Fibroblast of skin of right quadriceps (primary cell): ENCODE results near the gene PRKAG2.

ENCODE experiments used
- DNase-seq: peaks from one replicate; pipeline ENCODE4 v3.0.0-alpha.2; 2013

Gene PRKAG2

DNA sequence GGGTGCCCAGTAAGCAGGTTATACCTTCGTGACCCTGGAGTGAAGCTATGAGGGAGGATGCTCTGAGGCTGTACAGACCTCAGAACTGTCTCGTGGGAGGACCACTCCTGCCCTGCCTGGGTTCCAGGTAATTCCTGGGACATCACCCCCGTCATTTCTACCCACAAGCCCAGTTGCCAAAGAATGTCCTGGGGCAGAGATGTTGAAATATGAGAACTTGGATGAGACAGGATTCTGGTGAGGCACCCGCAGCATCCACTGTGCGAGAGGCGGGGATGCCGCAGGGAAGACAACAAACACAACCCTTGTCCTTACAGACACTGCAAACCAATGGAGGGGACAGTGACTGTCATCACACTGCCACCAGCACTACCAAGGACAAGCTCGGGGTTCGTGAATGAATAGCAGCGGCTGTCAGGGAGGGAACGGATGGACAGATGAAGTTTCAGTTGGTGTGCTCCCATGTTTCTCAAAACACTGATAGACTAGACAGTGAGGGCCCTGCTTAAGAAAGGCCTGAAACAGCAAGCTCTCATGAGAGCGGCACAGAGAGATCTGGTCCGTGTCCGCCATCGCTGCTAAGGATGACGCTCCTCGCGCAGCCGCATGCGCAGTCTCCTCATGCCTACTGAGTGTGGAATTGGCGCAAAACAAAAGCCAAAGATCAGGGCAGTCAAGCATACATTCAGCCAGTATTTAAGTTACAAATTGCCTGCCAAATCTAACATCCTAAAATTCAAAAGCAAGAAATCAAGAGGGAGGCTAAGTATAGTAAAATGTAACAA is 275.2 kb downstream of the PRKAG2 start:
- no peak for DNase-seq

DNA sequence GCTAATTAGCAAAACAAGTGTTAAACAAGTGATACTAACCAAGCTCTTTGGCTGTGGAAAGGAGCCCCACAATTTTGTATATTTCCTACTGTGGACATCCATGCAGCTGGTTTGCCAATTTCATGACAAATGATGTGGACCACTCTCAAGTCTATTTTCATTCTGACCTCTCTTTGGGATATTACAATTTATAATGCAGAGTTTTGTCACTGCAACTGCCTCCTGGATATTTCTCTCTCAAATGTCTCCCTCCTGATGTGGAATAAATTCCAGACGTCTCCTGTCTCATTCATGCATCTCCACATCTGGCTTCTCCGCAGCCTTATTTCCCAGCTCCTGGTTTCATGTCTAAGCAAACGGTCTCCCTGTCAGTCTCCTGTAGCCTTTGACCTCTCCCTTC is 276.6 kb downstream of the PRKAG2 start:
- DNase-seq, result no peak

DNA sequence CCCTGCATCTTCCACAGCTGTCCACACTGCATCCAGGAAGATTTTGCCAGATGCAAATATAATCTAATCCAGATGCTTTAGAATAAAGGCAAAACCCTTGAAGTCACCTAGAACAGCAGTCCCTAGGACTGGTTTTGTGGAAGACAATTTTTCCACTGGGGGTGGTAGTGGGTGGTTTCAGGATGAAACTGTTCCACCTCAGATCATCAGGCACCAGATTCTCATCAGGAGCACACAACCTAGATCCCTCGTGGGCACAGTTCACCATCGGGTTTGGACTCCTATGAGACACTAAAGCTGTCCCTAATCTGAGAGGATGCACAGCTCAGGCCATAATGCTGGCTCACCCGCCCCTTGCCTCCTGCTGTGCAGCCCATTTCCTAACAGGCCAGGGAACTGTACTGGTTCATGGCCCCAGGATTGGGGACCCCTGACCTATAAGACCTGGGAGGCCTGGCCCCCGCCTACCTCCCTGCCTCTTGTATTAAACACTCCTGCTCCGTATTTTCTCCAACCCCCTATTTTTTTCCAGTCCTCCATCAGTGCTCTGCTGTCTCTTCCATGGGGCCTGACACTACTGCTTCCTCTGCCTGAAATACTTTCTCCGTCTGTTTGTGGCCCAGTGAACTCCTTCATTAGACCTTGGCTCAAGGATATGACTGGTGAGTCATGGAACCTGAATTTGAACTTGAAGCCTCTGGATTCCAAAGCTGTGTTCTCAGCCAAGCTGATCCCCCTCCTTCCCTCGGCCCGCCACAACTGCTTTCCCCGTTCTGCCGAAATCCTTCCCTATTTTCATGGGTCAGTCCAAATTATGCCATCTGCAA is 277.3 kb downstream of the PRKAG2 start:
- peak; percentile 95 for DNase-seq

DNA sequence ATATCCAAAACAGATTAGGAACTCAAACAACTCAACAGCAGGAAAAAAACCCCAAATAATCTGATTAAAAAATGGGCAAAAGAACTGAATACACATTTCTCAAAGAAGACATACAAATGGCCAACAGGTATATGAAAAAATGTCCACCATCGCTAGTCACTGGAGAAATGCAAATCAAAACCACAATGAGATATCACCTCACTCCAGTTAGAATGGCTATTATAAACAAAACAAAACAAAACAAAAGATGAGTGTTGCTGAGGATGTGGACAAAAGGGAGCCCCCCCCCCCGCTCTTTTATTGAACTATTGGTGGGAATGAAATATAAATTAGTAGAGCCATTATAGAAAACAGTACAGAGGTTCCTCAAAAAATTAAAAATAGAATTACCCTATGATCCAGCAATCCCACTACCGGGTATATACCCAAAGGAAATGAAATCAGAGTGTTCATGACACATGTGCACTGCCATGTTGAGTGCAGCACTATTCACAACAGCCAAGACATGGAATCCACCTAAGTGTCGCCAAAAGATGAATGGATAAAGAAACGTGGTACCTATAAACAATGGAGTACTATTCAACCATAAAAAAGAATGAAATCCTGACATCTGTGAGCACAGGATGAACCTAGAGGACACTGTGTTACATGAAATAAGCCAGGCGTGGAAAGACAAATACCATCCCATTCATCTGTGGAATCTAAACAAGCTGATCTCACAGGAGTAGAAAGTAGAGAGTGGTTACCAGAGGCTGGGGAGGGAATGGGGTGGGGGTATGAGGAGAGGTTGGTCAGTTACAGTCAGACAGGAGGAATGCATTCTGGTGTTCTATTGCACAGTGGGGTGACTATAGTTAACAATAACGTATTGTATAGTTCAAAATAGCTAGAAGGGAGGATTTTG is 279.1 kb downstream of the PRKAG2 start:
- peak; percentile 91 for DNase-seq

DNA sequence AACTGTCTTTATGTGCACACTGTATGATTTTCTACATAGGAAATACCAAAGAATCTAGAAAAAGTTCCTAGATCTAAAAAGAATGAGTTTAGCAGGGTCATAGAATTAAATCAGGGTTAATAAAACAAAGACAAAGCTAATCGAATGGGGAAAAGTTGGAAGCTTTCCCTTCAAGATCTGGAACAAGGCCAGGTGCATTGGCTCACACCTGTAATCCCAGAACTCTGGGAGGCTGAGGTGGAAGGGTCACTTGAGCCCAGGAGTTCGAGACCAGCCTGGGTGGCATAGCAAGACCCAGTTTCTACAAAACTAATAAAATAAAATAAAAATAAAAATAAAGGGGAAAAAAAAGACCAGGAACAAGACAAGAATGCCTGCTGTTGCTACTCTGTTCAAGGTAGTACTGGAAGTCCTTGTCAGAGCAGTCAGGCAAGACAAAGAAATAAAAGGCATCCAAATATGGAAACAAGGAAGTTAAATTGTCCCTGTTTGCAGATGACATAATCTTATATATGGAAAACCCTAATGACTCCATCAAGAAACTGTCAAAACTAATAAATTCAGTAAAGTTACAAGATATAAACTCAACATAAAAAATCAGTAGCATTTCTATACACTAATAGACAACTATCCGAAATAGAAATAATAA is 281.1 kb downstream of the PRKAG2 start:
- DNase-seq, result no peak

DNA sequence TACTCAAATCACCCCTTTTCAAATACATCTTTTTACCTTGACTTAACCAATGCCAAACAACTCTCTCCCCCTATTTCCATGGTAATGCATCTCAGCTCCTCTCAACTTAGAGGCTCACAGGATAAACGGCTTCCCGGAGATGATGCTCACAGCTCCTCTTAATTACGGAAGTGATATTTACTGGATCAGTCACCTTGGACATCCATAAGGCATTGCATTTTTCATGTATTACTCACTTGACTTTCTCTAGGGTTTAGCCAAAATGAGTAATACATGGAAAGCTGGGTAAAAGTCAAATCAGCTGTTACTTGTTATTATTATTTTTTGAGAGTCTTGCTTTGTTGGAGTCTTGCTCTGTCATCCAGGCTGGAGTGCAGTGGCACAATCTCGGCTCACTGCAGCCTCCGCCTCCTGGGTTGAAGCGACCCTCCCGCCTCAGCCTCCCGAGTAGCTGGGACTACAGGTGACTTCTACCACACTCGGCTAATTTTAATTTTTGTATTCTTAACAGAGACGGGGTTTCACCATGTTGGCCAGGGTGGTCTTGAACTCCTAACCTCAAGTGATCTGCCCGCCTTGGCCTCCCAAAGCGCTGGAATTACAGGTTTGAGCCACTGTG is 283.9 kb downstream of the PRKAG2 start:
- DNase-seq, result peak; percentile 99

DNA sequence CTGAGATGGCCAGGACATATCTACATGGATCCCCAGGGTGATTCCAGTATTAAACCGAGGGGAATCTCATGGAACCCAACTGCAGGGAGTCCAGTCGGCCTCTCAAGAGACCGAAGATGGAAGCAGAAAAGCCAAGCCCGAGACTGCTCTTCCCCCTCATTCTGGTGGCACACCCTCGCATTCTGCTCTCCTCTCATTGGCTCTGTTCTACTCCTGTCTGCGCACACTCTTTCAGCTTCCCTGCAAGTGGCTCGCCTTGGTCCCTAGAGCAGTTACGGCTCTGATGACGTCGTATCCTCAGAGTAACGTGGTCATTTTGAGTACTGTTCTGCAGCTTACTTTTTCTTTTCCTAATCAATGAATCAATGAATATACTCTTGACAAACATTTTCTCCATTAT is 284.6 kb downstream of the PRKAG2 start:
- DNase-seq, result no peak

DNA sequence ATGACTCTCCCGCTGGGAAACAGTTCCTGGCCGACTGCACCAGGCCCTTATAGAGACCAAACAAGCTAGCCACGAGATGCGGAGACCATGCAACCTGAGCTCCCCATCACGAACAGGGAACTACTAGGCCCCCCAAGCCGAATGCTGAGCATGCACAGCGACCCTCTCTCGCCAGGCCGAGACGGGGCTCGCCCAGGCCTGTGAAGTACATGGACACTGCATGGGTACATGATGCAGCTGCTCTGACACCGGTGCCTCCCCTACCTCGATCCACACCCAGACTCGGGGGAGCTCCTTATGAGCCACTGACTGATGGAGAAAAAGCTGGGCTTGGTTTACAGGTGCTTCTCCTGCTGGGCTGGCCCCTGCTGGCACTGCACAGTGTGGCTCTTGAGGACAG is 285.0 kb downstream of the PRKAG2 start:
- DNase-seq, result no peak

DNA sequence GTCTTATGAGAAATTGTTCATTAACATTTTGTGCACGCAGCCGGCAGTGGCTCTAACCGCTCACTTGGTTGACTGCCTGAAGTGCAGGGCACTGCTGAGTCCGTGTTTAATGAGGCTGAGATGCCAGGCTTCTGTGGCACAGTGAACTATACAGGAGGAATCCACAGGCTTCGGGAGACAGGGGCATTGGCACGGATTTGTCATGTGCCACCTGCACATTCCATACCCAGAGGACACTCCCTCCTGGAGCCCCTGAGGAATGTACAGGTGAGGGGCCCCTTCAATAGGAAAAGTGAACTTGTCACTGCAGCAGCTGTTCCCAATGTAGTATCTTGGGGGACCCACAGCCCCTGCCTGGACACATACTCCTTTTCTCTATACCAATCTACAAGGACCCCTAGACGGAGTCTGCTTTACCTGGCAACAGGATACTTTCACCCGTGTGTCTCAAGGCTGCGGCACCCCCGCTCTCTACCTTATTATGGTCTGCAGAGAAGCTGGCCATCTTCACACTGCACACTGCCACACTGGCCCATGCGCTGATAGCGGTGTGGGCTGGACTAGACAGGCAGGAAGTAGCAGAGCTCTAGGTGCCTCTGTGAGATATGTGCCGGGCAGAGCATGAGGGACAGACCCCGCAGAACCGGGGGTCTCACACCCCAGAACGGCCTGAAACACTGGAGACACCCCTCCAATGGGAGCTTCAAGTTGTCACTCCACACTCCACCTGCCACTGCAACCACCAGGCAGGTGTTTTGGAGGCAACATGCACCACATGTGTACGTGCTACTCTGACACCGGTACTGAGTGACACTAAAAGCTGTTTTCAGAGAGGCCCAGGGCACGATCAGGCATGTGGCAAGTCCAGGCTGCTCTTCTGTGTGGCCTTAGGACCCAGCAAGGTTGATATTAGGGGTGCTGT is 285.8 kb downstream of the PRKAG2 start:
- DNase-seq, result no peak

DNA sequence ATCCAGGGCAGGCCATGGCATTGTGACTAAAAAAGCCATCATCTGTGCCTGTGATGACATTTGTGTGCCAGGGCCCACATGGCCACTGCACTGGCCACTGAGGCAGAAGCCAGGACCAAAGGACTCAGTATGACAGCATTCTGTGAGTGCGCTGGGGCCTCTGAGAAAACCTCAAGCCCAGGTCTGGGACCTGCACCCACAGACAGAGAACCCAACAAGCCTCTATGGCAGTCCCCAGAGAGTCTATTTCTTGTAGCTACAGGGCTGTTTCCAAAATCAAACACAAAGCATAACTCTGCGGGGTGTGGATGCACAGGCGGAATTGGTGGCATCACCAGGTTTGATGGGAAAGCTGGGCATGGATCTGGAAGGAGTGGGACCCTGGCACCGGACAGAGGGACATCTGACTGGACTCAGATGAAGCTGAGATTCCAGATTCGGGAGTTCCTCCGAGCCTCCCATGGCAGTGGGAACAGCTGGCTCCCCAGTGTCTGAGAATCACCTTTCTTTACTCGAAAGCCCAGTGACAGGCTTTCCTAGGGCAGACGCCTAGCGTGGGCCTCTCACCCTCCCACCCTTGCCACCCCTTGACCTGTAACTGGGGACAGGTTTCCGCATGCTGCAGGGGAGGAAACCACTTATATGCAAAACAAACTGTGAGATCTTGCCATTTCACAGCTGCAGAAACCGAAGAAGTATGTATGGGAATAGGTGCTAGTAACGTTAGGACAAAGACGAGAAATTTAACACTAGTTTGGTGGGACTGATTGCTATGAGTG is 286.7 kb downstream of the PRKAG2 start:
- no peak for DNase-seq

DNA sequence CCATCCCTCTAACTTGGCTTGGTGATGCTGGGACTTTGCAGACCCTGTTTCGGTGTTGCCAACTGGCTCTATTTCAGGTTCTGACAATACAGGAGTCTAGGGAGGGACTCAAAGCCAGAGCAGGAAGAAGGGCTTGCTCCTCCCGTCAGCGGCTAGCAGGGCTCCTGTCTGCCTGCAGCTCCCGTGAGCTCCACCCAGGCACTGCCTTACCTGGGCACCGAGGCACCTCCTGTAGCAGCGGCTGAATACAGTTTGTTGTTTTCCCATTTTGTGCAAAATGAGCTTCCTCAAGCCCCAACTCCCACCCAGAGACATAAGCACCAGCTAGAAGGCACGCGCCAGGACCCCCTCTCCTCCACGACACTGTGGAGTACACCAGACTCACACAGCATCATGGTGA is 287.9 kb downstream of the PRKAG2 start:
- DNase-seq, result no peak

DNA sequence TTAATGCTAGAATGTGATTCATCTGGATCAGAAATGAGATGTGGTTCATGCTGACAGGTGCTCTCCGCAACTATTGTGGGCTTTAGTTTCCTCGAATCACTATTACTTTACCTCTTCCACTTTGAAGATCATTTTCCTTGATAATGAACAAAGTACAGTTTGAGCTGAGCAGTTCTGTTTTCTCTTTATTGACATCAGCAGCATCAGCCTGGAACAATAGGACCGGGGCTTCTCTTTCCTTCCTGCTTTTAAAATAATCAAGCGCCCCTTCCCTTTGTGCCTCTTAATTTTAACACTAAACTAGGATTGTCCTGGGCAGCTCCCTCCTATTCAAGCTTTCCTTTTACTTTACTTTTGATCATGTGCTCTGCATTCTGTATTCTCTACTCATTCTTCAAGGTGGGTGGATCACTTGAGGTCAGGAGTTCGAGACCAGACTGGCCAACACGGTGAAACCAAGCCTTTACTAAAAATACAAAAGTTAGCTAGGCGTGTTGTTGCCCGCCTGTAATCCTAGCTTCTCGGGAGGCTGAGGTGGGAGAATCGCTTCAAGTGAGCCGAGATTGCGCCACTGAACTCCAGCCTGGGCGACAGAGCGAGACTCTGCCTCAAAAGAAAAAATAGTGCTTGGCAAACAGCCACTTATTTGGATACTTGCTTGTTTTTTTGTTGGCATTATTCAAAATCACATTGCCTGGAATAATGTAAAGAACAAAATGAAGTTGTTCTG is 290.2 kb downstream of the PRKAG2 start:
- no peak for DNase-seq

DNA sequence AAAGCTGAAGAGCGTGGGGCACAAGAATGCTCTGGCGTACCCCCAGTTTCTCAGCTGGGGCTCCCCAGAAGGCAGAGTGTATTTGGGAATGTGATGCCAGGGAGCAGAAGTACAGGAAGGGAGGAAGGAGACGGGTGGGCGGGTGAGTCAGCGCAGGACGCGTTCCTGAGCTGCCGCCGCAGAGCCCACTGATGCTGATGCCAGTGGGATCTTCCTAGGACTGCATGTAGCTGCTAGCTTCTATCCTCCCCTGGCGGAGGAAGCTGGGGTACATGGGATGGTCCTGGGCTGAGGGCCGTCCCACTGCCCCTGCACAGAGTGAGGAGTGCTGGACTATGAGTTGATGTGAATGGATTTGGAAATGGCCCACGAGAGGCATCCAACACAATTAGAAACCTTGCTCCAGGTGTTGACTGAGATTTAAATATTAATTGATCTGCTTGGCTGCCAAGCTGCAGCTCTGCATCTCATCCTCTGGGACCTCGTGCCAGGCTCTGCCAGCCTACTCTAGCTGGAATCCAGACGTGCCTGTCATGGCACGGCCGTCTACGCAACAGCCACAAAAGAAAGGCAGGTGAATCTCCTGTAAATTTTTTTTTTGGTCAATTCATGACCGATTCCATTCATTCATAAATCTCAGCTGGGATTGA is 291.0 kb downstream of the PRKAG2 start:
- no peak for DNase-seq

DNA sequence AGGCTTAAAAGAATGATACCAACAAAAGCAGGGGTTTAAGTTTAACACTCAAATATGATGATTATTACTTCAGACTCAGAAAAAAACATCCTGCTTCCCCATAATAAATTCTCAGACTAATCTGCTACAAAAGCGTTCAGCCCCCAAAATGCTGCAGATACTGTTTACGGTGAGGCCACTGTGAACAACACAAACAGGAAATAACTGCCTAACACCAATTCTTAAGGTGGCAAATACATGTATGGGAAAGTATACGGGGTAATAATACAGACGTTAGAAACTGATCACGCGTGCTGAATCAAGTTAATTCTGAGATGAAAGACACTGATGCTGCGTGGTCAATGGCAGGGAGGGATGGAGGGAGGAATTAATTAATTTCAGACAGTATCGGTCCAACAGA is 295.2 kb downstream of the PRKAG2 start:
- DNase-seq, result no peak

DNA sequence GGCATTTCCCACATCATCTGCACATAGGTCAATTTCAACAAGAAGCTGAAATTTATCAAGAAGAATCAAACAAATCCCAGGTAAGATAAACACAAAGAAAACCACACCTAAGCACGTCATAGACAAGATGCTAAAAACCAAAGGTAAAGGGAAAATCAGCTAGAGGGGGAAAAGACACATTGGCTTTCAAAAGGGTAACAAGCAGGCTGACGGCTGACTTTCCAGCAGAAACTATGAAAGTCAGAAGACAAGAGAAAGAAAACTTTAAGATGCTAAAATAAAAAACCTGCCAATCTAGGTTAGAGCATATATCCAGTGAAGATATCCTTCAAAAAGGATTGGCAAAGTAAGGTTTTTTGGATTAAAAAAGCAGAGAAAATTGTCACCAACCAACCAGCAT is 297.3 kb downstream of the PRKAG2 start:
- DNase-seq, result no peak

DNA sequence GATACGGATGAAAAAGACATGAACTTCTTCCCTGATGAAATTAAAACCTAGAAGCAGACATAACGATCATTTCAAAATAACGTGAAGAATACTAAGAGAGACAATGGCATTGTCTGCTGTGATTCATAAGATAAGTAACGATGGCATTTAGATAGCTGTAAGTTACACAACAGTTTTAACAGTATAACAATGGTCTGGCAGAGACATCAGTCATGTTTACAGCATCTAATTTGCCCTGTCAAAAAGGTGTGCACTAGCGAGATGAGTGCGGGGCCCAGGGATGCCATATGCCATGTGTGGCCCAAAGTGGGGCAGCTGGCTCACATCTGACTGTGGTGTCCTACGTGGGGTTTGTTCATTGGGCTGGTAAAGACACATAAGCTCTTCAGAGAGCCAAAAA is 301.5 kb downstream of the PRKAG2 start:
- no peak for DNase-seq

DNA sequence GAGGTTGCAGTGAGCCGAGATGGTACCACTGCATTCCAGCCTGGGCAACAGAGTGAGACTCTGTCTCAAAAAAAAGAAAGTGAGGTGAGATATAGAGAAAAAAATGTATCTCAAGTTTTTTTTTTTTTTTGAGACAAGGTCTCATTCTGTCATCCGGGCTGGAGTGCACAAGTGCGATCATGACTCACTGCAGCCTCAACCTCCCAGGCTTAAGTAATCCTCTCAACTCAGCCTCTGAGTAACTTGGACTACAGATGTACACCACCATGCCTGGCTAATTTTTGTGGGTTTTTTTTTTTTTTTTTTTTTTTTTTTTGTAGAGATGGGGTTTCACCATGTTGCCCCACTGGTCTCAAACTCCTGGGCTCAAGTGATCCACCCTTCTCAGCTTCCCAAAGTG is 303.9 kb downstream of the PRKAG2 start:
- DNase-seq, result peak; percentile 73

DNA sequence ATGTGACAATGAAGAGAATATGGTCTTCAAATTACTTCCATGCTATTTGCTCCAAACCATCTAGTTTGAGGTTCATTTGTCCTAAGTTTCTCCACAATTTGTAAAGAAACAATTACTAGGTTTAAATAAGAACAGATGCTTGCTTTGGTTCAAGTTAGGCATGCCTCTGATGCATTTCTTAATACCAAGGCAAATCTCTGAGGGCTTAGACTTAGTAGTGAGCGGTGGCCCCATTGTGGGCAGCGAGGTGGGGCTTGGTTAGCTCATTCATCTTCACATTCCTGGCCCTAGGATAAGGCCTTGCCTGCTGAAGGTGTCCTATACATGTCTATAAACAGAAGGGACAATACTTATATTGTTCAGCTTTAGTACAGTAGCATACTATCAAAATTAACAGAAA is 304.8 kb downstream of the PRKAG2 start:
- peak; percentile 43 for DNase-seq

DNA sequence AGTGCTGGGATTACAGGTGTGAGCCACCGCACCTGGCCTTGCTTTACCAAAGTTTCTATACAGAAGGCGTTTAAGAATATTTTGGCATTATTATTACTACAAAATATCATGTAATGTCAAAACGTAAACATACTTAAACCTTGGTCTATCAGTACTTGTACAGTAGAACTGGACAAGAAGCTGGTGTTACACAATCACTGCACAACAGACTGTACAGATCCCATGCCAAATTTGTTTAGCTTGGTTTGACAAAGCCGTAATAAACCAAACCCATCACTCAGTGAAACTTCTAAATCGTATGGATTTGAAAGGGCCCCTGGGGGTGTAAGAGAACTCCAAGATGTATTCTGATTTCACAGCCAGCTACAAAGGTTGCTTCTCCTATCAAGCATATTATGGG is 305.4 kb downstream of the PRKAG2 start:
- DNase-seq, result no peak
